NT2/D1 (cell line): ENCODE data around the gene GABBR2.
A peak's percentile ranks its signal among the peaks of the same experiment; 100 is the strongest.

ENCODE experiments used
- DNase-seq: peaks from one replicate; pipeline ENCODE4 v3.0.0-alpha.2; 2011; ENCODE audit warnings: low read depth, low spot score
- H3K27me3 ChIP-seq: 2 replicates; pipeline ENCODE4 v1.6.0; 2011; ENCODE audit warnings: mild to moderate bottlenecking; ENCODE audit not compliant: insufficient read length, insufficient read depth
- H3K36me3 ChIP-seq: 2 replicates; pipeline ENCODE4 v1.6.1; 2011; ENCODE audit warnings: mild to moderate bottlenecking, low read length, mixed read lengths; ENCODE audit not compliant: insufficient read depth, insufficient read length
- H3K4me1 ChIP-seq: 2 replicates; pipeline ENCODE4 v1.5.1; 2011; ENCODE audit not compliant: insufficient read depth, insufficient read length
- H3K4me3 ChIP-seq: 2 replicates; pipeline ENCODE4 v1.5.1; 2011; ENCODE audit warnings: low read depth; ENCODE audit not compliant: insufficient read length
- H3K9ac ChIP-seq: 2 replicates; pipeline ENCODE4 v1.6.0; 2011; ENCODE audit warnings: low read depth; ENCODE audit not compliant: insufficient read length
- H3K9me3 ChIP-seq: 2 replicates; pipeline ENCODE4 v1.5.1; 2011; ENCODE audit warnings: mild to moderate bottlenecking, low read length; ENCODE audit not compliant: insufficient read depth
- SUZ12 ChIP-seq: IDR thresholded peaks from 2 replicates; pipeline ENCODE4 v1.6.1; 2011; ENCODE audit not compliant: insufficient read length, insufficient read depth; ENCODE audit errors: extremely low read depth
- YY1 ChIP-seq: IDR thresholded peaks from 2 replicates; pipeline ENCODE4 v1.6.1; 2011; ENCODE audit not compliant: insufficient read length, insufficient read depth
- ZNF274 ChIP-seq: IDR thresholded peaks from 2 replicates; pipeline ENCODE4 v1.6.1; 2011; ENCODE audit warnings: mild to moderate bottlenecking, low read depth, low read length

Gene GABBR2

GRCh38 chr9:98321269-98321668 is 387.5 kb downstream of the GABBR2 start:
- Histone ChIP-seq H3K4me3 (no peak overlapping the region), H3K9me3 (no peaks in the 10 kb centered on the region), H3K4me1 (no peaks in the 10 kb centered on the region), H3K27me3 (no peaks in the 10 kb centered on the region), H3K36me3 (no peaks in the 10 kb centered on the region), H3K9ac (no peak overlapping the region)
- no peak for TF ChIP-seq YY1
- no peak for TF ChIP-seq ZNF274
- DNase-seq: no peak

DNA sequence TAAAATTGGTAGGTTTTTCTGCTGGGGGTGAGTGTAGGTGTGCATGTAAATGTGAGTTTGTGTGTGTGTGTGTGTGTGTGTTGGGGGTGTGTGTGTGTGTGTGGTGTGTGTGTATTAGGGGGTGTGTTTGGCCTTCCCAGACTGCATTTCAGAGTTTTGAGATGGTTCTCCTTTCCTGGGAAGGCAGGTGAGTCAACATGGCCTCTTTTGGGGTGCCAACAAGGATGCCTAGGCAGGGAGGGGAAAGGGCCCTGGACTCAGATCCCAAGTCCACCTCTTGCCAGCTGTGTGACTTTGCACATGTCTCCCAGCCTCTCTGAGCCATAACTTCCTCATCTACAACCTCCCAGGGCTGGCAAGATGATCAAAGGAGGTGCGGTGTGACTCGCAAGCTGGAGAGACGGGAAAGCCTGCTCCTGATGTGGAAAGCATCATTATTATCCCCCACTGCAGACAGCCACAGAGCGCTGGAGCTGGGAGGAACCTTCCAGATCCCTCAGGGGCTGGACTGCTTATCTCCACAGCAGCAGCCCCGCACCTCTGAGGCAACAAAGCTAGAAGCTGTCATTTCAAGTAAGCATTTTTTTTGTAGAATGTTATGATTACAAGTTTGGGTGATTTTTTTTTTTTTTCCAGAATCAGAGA is 389.8 kb downstream of the GABBR2 start:
- Histone ChIP-seq H3K4me1 (peaks cover 6% of the 10 kb centered on the region), H3K36me3 (no peaks in the 10 kb centered on the region), H3K9me3 (no peaks in the 10 kb centered on the region), H3K4me3 (no peak overlapping the region), H3K9ac (no peak overlapping the region), H3K27me3 (no peaks in the 10 kb centered on the region)
- no peak for DNase-seq
- TF ChIP-seq YY1 (no peak), ZNF274 (no peak)

GRCh38 chr9:98318041-98318790 is 390.5 kb downstream of the GABBR2 start:
- Histone ChIP-seq H3K27me3 (no peaks in the 10 kb centered on the region), H3K9ac (no peak overlapping the region), H3K4me3 (no peak overlapping the region), H3K4me1 (peaks cover 6% of the 10 kb centered on the region), H3K9me3 (no peaks in the 10 kb centered on the region), H3K36me3 (no peaks in the 10 kb centered on the region)
- TF ChIP-seq YY1: no peak
- TF ChIP-seq SUZ12: no peak
- TF ChIP-seq ZNF274: no peak
- DNase-seq: no peak

DNA sequence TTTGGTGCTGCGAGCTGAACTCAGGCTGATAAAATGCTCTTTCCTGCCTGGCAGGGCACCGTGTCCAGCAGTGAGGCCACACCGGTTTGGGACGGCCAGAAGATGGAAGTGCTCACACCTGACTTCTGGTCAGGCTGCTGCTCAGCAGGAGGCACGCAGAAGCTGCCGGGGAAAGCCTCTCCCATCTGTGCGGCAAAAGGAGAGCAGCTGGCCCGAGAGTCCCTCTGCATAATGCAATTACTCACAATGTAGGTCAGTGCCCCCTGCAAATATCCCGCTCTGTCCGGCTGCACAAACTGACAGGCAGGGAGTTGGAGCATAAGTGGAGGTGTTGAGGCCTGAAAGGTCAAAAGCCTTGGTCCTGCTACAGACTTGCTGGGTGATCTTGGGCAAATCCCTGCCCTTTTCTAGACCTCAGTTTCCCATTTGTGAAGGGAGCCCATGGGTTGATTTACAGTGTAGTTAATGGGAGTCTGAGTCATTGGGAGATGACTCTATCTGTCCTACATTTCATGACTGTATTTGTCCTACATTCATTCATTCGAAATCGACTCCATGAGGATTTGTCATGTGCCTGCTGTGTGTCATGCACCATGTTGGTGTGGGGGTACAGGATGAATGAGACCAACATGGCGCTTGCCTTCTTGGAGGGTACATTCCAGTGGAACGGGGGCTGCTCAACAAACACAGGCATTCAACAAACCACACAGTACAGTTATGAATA is 391.4 kb downstream of the GABBR2 start:
- no peaks in the 10 kb centered on the region for H3K9me3 ChIP-seq
- H3K4me3 ChIP-seq: no peak overlapping the region
- TF ChIP-seq SUZ12: no peak
- H3K4me1 ChIP-seq: peaks cover 6% of the 10 kb centered on the region
- no peaks in the 10 kb centered on the region for H3K27me3 ChIP-seq
- H3K36me3 ChIP-seq: no peaks in the 10 kb centered on the region
- H3K9ac ChIP-seq: no peak overlapping the region
- DNase-seq: no peak

DNA sequence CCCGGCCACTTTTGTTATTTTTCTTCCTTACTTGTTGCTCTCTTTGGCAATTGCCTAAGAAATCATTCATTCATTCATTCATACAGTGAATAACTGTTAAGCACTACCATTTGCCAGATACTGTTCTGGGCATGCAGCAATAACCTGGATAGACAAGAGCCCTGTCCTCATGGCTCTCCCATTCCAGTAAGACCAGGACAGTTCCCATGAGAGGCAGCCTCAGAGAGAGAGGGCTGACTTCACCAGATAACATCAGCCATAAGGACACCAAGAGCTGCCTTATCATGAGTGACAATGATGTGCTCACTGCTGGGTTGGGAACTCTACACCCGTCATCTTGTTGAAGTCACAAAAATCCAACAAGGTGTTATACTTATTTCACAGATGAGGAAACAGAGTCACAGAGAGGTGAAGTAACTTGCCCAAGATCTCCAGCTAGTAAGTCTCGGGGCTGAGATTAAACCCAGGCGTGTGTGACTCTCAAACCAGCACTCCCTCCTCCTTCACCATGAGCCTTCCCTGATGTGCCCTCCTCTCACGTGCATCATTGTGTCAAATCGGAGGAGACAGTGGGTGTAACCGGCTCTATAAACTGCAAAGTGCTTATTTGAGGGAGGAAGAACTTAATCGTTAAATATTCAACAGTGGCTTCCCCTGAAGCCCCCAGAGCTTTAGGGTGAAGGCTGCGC is 392.1 kb downstream of the GABBR2 start:
- TF ChIP-seq ZNF274: no peak
- no peak overlapping the region for H3K9ac ChIP-seq
- no peak for DNase-seq
- no peak overlapping the region for H3K4me3 ChIP-seq
- H3K9me3 ChIP-seq: no peaks in the 10 kb centered on the region
- H3K27me3 ChIP-seq: no peaks in the 10 kb centered on the region
- no peaks in the 10 kb centered on the region for H3K36me3 ChIP-seq
- H3K4me1 ChIP-seq: peaks cover 6% of the 10 kb centered on the region

DNA sequence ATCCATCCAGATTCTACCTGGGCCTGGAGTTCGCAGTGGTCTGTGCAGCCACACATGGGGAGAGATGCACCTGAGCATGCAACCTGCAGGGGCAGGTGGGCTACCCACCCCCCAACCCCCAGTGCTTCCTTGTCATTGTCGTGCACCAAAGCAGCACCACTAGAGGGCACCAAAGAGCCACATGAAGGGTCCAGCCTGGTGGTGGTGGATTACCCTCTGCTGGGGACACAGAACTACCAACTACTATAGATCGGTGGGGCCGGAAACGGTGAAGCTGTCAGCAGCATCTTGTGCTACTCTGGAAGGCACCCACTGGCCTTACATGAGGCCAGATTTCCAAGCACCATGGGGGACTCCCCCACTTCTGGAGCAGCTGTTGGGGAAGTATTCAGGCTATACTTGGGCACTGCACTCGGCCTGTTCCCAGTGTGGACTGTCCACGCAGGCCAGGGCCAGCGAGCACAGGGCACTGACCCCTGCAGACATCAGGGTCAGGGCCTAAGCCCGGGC is 393.1 kb downstream of the GABBR2 start:
- H3K4me3 ChIP-seq: no peak overlapping the region
- no peaks in the 10 kb centered on the region for H3K27me3 ChIP-seq
- no peak overlapping the region for H3K9ac ChIP-seq
- H3K36me3 ChIP-seq: no peaks in the 10 kb centered on the region
- peak; percentile 93 for DNase-seq
- peaks cover 6% of the 10 kb centered on the region for H3K4me1 ChIP-seq
- no peak for TF ChIP-seq ZNF274
- TF ChIP-seq YY1: no peak
- TF ChIP-seq SUZ12: no peak
- no peaks in the 10 kb centered on the region for H3K9me3 ChIP-seq

- Histone ChIP-seq H3K4me3 (no peak overlapping the region), H3K4me1 (peaks cover 6% of the 10 kb centered on the region), H3K9me3 (no peaks in the 10 kb centered on the region), H3K9ac (no peak overlapping the region), H3K36me3 (no peaks in the 10 kb centered on the region), H3K27me3 (no peaks in the 10 kb centered on the region)
- DNase-seq: no peak
- TF ChIP-seq ZNF274 (no peak), SUZ12 (no peak), YY1 (no peak)
Measured at GRCh38 chr9:98315067-98315453, 393.7 kb downstream of the GABBR2 start.
